Islet precursor cell (in vitro differentiated cells): ENCODE measurements around the gene FAM149B1.
"Not testable (repeated sequence)": the region's sequence is repeated elsewhere in the genome, so short reads cannot be mapped to it uniquely, and the experiment has no call there.

Experiments used
- DNase-seq: peaks from one replicate; pipeline ENCODE4 v3.0.0-alpha.2; 2018

The FAM149B1 gene

GRCh38 chr10:73238990-73239566 lies 71.2 kb downstream of the FAM149B1 start:
- DNase-seq: no peak

DNA sequence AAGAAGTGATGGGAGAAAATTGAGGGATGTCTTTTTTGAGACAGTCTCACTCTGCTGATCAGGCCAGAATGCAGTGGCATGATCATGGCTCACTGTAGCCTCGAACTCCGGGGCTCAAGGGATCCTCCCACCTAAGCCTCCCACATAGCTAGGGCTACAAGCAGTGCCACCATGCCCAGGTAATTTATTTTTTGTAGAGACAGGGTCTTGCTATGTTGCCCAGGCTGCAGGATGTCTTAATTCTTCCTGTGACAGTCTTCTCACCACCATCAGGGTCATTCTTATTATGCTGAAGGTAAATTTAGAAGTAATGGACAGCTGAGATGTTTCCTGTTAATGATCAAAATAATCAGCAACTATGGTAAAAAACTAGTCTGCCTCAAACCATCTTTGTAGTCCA lies 72.0 kb downstream of the FAM149B1 start:
- no peak for DNase-seq

GRCh38 chr10:73244866-73245477 lies 77.1 kb downstream of the FAM149B1 start:
- no peak for DNase-seq

- DNase-seq: no peak
Observed at GRCh38 chr10:73246322-73246645, 78.4 kb downstream of the FAM149B1 start.

DNA sequence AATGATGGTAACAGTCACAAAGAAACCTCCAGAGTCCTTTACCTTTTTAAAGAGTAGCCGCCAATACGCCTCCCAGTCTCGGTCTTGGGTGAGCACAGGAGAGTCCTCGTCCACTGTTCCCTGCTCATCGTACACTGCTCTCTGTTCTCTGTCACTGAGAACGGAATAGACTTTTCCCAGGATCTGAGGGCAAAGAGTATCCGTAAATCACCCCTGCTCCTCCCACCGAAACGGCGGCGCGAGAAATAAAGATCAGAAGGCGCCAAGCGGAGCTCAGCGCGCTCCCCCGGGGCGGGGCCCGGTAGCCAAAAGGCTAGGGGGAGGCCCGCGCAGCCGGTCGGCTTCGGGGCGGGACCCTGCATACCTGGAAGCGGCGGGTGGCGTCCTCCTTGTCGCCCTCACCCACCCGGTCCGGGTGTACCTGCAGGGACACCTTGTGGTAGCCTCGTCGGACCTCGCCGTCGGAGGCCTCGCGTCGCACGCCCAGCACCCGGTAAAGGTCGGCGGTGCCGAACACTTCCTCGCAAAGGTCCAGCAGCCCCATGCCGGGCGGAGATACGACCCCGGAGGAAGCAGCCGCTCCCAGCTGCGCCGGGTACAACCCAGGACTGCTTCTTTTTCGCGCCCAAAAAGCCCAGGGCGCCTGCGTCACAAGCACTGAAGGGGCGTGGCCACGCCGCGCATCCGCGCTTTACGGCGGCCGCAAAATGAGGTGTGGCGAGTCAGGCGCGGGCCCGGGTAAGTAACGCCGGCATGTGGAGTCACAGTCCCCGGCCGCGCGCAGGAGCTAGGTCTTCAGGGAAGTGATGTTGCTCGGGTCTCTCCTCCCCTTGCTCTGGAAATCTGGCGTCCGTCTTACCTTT lies 79.0 kb downstream of the FAM149B1 start, which contains the start of gene DNAJC9:
DNAJC9 (minus strand) TSS at position 610 of the 863 bp plus-strand sequence; CDS start at position 544, 66 bp downstream.
- peak; percentile 99 for DNase-seq

GRCh38 chr10:73247509-73248258 lies 79.8 kb downstream of the FAM149B1 start:
- no peak for DNase-seq

GRCh38 chr10:73248259-73248724 lies 80.4 kb downstream of the FAM149B1 start:
- no peak for DNase-seq

GRCh38 chr10:73251683-73252444 lies 83.9 kb downstream of the FAM149B1 start:
- DNase-seq: peak; percentile 55

DNA sequence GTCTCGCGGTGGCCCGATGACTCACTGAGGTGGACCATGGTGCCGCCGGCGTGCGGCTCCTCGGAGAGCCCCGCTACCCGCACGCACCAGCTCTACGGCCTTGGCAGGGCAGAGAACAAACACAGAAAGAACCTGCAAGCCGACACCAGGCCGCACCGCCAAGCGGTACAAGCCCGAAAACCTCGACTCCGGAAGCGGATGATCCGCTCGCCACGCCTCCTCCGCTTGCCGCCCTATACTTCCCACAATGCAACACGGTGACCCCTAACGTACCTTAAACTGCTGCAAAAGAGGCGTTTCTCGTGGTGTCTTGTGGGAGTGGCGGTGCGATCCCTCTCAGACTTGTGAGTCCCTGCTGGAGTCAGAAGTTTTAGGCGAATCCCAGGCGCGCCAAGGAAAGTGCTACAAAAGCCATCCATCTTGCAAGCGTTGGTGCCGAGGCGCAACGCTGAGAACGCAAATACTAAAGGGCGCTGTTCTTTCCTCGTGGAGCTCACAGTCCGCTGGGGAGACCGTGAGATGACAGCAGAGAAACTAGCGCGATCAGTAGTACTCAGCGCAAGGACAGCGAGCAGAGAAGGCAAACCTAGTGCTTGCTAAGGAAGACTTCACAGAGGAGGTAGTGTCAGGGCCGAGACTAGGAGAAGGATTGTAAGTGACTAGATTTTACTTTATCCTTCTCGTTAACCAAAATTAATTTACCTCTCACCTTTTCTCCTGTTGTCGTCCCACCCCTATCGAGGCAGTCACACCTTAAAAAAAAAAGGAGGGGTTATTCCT lies 84.7 kb downstream of the FAM149B1 start, which contains the start of gene MRPS16:
MRPS16 (minus strand) TSS at position 200 of the 780 bp plus-strand sequence; CDS start at position 38, 162 bp downstream.
- peak; percentile 99 for DNase-seq

GRCh38 chr10:73253225-73253555 lies 85.3 kb downstream of the FAM149B1 start:
- no peak for DNase-seq

DNA sequence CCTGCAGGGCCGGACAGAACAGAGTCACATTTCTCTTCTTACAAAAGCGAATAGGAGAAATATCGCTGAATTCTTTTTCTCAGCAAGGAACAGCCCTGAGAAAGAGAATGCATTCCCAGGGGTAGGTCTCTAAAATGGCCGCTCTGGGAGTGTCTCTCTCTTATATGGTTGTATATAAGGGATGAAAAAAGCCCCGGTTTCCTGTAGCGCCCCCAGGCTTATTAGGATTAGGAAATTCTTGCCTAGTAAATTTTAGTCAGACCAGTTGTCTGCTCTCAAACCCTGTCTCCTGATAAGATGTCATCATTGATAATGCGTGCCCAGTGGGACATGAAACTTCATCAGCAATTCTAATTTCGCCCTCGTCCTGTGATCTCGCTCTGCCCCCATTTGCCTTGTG lies 90.7 kb downstream of the FAM149B1 start:
- DNase-seq: not testable (repeated sequence)

DNA sequence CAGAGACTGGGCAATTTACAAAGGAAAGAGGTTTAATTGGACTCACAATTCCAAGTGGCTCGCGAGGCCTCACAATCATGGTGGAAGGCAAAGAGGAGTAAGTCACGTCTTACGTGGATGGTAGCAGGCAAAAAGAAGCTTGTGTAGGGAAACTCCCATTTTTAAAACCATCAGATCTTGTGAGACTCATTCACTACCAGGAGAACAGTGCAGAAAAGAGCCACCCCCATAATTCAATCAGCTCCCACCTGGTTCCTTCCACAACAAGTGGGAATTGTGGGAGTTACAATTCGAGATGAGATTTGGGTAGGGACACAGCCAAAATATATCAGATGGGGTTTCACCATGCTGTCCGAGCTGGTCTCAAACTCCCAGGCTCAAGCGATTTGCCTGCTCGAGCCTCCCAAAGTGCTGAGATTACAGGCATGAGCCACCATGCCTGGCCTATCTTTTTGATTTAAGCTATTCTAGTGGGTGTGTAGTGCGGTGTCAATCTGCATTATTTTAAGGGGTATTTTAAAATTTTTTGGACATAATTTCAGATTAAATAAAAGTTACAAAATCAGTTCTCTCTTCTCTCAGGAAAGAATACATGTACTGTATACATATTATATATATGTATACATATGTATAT lies 93.6 kb downstream of the FAM149B1 start:
- DNase-seq: no peak

DNA sequence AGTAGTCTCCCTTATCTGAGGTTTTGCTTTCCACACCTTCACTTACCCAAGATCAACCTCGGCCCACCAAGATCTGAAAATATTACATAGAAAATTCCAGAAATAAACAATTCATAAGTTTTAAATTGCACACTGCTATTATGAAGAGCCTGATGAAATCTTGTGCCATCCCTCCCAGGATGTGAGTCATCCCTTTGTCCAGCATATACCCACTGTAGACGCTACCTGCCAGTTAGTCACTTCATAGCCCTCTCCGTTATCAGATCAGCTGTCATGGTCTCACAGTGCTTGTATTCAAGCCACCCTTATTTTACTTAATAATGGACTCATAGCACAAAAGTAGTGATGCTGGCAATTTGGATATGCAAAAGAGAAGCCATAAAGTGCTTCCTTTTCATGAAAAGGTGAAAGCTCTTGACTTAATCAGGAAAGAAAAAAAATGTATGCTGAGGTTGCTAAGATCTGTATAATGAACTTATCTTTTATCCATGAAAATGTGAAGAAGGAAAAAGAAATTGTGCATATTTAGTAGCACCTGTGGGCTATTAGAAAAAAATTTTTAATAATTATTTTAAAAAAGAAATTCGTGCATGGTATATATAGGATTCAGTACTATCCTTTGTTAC lies 94.3 kb downstream of the FAM149B1 start:
- DNase-seq: no peak

GRCh38 chr10:73262880-73263555 lies 95.1 kb downstream of the FAM149B1 start:
- no peak for DNase-seq

DNA sequence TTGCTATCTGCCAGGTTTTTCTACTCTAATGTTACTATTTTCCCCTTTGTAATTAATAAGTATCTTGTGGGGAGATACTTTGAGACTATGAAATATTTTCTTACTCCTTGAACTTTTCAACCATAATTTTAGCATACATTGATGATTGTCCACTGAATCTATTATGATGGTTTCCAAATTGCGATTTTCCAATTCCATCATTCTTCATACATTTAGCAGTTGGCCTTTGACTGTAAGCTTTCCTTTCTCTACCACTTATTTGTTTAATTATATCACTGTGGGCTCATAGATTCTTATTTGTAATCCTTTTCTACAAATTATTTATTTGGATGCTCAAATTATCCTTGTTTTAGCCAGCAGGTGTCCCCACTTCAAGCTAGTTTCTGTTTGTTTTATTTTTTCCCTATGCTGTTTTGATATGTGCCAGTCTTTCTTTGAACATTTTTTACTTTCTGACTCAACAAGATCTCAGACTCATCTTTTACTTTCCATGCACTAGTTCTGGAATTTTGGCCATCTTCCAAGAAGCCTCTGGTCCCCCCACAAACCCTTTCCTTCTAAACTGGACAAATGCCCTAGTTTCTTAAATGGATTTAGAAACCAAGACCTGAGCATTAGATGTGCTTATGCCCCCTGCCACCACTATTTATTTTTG lies 95.9 kb downstream of the FAM149B1 start:
- no peak for DNase-seq

DNA sequence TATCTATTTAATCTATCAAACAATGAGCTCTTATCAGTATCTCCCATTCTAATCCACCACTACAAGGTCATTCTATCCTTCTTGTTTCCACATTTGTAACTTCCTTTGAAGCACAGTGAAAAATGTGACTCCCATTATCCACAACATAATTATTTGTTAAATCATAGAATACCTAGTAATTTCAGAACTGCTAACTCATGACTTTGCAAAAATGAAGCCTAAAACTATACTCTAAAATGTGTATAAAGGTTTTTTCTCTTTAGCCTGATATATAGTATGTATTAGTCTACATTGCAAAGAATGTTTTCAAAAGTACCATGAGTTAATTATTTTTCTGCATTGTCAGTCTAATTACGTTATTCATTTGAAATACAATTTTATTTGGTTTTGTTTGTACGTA lies 96.5 kb downstream of the FAM149B1 start:
- DNase-seq: no peak

GRCh38 chr10:73281097-73281496 lies 113.2 kb downstream of the FAM149B1 start:
- no peak for DNase-seq

- DNase-seq: no peak
Observed at GRCh38 chr10:73287441-73287840, 119.5 kb downstream of the FAM149B1 start.

- no peak for DNase-seq
Observed at GRCh38 chr10:73289958-73290357, 122.0 kb downstream of the FAM149B1 start.
